NCI-H128 (cell line): ENCODE results near the gene SIL1.
"Not testable (repeated sequence)": the region's sequence is repeated elsewhere in the genome, so short reads cannot be mapped to it uniquely, and the experiment has no call there.

ENCODE experiments used
- DNase-seq: peaks from one replicate; lab custom pipeline; 2025; ENCODE audit not compliant: unreplicated experiment; lab: John Stamatoyannopoulos, UW

Gene SIL1

DNA sequence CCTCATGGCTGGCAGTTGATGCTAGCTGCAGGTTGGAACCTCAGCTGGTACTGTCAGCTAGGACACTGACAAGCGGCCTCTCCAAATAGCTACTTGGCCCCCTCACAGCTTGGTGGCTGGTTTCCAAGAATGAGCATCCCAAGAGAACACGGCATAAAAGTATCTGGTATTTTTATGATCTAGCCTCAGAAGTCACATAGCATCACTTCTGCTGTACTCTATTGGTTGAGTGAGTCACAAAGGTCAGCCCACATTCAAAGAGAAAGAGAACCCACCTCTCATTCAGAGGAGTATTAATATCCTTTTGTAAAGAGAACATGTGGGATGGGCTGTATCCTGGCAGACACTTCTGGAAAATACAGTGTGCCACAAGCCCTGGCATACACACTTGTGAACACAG lies 6.0 kb upstream of the SIL1 start:
- no peak for DNase-seq

DNA sequence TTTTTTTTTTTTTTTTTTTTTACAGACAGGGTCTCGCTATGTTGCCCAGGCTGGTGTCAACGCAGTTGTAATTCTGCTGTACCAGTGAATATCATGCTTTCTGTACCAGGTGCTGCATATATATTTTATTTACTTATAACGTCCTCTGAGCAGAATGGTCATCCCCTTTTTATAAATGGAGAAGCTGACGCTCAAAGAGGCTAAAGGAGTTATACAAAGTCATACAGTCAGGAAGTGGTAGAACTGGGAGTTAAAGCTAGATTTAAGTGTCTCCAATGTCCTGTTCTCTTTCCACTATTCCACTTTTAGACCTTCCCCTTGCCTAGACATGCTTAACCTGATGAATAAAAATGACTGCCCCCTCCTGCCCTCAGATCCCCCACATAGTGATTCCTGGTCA lies 1.2 kb upstream of the SIL1 start:
- no peak for DNase-seq

DNA sequence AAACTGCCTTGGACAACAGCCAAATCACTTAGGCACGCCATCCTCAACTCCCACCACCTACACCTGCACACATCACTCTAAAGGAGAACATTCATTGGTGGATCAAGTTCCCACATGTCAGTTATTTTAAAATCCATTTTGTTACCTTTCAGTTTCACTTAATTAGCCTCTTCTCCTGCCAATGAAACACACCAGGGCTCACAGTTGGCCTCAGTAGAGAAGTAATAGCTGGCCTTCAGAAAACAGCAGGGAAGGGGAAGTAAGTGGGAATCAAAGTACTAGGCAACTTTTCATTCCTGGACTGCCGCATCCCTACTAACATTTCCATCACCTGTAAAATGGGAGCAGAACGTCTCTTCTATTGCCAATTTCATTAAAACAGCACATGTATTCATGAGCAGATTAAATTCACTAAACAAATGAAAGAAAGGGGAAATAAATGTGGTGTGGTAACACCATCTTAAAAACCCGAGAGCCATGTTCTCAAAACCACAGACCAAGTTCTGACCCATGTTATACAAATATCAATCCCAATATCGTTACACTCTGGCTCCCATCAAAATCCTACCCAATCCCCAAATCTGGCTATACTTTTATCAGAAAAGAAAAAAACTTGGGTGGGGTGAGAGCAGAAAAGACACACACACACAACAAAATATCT lies 1.7 kb downstream of the SIL1 start:
- no peak for DNase-seq

DNA sequence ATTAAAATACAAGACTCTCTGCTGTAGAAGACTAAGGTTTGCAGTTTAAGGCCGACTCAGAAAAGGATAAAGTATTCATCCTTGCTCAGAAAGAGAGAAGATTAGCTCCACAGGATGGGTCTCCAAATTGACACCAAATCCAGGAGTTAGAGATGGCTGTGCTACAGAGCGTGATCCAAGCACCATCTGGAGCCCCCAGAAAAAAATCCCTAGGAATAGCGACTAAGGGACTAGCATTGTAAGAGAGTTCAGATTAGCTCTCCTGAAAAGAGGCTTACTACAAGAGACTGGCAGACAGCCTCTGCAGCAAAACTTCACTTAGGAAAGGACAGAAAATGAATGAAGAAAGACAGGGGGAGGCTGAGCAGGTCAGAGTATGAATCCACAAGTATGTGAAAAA lies 3.7 kb downstream of the SIL1 start:
- DNase-seq = no peak

DNA sequence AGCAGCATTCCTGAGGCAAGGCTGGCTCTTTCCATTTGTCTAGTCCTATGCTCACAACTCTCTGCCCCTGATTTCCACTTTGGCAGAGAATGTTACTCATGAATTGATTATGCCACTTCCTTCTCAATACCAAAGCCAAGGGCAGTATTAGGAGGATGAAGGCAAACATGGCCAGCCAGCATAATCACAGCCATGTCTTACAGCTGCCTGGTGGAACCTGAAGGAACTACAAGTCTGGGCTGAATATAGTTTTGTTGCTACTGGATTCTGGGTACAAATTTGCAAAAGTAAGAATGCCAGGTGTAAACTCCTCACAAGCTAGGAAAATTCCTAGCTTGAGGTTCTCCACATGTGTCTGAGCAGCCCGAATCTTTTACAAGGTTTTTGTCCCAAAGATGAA lies 4.2 kb downstream of the SIL1 start:
- DNase-seq = no peak

DNA sequence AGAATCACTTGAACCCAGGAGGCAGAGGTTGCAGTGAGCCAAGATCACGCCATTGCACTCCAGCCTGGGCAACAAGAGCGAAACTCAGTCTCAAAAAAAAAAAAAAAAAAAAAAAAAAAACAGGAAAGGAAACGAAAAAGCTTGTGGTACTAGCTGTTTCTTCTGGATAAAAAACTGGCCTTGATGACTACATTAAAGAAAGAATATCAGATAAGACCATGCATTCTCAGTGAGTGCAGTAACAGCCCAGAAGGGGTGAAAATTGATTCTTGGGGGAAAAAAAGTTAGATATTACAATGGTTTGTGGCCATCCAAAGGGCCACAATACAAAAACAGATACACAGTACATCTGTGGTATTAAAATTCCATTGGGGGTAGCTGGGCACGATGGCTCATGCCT lies 5.3 kb downstream of the SIL1 start:
- DNase-seq = not testable (repeated sequence)

DNA sequence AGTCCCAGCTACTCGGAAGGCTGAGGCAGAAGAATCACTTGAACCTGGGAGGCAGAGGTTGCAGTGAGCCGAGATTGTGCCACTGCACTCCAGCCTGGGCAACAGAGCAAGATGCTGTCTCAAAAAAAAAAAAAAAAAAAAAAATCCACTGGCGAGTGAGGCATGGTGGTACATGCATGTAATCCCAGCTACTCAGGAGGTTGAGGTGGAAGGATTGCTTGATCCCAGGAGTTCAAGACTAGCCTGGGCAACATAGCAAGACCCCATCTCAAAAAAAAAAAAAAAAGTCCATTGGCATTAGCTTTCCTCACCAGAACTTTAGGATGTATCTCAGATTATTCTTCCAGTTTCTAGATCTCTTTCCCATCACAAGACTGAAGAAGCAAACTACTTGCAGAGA lies 6.2 kb downstream of the SIL1 start:
- DNase-seq = not testable (repeated sequence)

DNA sequence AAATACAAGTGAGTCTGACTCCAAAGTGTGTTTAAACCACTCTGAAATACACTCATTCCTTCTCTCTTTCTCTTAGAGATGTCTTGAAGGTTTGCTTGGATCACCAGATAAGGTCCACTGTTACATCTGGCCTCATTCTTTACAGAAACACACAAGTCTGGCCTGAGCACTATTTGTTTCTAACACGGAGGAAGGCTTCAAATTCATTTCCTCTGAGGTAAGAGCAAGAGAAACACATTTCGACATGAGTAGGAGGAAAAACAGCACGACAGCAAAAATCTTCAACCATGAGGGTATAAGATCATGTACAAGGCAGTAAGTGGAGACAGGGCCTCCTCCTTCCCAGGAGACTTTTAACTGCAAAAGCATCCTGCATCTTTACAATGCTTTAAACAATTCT lies 8.0 kb downstream of the SIL1 start:
- DNase-seq = no peak

DNA sequence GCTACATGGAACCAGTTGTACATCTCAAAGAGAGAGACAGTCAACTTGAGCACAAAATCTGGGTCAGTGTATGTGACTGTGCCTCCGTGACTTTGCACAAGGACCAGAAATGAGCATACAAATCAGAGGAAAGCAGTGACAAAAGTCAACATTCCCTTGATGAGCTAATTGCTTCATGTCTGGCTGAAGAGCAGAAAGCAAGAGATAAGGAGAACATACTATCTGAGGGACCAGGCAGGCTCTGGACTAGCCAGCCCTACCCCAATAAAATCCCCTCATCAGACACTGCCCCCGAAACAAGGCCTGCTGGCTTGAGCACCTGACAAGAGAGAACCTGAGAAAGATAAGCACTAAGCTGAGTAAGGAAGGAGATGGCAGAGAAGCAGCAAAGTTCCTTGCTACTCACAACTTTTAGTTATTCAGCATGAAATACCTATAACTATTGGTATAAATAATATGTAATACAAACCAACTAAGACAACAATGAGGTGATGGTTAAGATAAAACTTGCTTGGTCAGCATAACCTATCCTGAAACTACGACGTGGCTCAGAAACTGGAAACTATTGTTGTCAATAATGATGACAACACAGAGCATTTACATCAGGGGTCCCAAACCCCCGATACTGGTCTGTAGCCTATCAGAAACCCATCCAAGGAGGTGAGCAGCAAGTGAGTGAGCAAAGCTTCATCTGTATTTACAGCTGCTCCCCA lies 9.5 kb downstream of the SIL1 start:
- no peak for DNase-seq

DNA sequence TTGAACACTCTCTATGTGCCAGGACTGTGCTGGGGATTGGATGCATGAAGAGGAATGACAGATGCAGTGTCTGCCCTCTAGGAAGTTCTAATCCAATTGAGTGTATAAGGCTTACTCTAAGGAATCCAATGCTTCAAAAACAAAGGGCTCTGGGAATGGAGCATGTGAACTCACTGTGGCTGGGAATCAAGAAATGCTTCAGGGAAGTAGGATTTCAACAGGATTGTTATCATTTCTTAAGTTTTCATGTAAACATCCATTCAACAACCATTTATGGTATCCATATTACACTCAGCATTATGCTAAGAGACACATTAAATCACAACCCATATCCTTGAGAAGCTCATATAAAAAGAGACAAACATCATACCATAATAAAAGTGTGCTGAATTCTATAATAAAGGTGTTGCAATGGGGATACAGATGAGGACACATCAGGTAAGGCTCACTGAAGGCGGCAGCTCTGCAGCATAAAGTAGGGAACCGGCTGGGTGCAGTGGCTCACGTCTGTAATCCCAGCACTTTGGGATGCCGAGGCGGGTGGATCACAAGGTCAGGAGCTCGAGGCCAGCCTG lies 11.3 kb downstream of the SIL1 start:
- no peak for DNase-seq

DNA sequence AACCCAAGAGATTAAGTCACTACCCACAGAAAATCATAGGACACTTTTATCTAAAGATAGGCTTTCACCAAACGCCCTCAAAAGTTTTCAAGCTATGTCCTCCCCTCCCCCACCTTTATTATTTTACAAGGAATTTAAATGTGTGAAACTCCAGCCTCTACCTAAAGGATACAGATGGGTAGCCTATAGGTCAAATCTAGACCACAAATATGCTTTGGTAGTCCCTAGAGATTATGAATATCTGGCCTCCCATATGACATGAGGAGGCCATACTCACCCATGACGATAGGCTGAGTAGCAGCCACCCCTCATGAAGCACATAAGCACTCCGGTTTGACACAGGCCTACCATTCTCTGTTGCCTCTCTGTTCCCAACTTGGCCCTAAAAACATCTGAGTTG lies 11.9 kb downstream of the SIL1 start:
- no peak for DNase-seq

DNA sequence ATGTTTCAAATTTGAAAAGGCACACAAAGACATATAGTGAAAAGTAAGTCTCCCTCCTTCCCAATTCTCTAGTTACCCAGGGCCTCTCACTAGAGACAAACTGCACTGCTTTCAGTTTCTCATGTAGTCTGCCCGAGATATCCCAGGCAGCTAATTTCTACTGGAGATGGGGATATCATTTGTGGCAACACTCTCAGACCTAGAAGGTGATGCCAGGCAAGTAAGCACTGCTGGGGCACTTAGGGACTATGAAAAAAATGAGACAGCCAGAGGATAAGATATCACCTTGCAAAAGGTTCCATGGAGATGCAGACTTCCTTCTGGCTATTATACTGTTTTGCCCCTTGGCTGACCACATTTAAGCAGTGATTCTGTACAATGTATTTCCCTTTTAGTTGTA lies 12.6 kb downstream of the SIL1 start:
- no peak for DNase-seq

DNA sequence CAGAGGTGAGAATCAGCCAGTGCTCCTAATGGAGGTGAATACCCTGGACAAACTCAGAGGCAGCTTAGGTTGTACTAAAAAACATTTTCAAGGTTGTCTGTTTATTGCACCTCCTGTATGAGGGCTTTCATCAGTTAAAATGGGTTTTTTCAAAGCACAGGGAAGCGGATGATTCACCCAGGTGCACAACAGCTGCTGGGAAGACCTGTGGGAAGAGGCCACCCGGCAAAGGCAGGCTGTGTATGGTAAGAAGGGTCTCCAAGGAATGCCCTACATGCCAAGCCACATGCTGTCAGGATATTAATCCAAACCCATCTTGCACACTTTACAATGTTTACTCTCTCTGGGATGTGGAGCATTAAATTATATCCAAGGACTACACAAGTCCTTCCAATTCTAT lies 14.7 kb downstream of the SIL1 start:
- DNase-seq = no peak

DNA sequence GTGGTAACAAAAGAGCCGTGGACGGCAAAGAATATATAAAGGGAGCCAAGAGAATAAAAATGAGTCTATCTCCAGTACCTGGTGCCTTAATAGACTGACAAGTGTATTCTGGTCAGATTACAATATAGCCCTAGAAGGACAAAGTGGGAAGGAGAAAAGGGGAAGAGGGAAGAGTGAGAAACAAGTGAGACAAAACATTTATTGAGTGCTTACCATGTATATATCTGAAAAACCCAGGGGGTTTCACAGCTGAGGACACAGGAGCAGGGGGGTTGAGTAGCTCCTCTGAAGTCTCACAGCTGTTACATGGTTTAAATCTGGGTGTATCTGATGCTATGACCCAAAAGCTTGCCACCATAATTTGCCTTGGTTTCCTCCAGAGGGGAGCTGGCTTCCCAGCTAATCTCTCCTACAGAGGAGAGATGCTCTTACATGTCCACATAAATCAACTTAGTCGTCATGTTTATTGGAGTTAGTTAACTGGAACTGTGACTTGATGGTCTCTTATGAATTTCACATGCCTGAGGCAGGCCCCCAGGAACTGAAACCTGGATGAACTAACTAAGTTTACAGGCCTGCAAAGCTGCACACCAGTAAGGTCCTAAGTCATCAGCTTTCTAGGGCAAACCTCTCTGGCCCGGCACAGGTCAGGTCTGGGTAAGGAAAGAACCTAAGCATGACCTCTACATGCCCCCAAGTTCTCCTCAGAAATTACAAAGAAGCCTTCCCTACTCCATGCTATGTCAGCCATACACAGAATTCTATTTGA lies 15.5 kb downstream of the SIL1 start:
- no peak for DNase-seq

DNA sequence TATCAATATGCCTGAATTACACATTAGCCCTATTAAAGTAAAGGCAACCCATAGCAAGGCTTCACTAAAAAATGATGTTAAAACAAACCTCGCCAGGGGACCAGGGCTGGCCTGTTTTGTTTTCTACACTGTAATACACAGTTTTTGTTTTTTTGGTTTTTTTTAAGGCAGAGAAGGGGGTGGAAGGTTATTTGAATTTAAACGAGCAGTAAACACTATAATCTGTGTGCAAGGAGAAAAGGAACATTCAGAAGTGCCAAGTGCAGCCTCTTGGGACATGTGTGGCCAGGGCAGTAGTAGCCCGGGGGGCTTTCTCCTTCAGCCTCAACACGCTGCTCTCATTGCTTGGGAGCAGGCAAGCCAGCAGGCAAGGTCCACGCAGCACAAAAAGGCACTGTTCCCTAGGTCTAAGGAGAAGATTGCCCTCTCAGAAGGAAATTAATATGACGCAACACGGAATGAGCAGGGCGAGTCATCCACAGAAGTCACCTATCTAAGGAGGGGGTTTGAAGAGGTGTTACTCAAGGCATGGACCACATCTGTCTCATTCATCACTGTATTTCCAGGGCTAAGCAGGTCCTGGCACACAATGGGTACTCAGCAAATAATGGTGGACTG lies 16.2 kb downstream of the SIL1 start:
- DNase-seq = no peak

DNA sequence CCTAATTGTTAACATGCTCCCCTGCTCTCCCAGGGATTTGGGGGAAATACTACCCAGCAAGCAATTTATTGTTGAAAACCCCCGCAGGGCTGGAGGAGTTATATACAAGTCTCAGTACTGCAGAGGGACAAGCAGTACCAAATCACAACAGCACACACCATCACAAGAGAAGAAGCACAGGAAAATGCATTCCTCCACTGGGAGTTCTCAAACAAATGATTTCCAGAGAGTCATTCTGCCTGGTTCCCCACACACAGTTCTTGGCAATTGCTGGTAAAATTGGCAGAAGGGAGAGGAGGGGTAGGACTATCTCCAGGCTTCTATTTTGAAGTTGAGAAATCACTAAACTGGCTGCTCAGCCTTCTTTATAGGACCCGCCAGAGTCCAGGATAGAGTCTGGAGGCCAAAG lies 16.8 kb downstream of the SIL1 start:
- DNase-seq = no peak

DNA sequence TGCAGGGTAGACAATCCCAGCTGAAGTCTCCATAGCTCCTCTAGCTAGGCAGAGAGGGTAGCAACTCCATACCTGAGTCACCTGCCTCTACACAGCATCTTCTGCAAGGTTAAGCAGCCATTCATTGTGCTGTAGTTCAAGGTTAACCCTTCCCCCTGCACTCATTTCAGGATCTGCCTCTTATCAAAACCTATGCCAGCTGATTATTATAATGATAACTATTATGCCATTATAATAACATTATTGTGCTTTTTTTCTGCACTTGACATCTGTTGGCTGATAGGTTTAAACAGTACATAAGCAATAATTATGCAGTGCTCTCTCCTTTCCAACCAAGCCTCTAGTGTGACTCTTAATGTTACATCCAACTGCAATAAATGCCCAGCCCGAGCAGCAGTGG lies 17.3 kb downstream of the SIL1 start:
- no peak for DNase-seq

DNA sequence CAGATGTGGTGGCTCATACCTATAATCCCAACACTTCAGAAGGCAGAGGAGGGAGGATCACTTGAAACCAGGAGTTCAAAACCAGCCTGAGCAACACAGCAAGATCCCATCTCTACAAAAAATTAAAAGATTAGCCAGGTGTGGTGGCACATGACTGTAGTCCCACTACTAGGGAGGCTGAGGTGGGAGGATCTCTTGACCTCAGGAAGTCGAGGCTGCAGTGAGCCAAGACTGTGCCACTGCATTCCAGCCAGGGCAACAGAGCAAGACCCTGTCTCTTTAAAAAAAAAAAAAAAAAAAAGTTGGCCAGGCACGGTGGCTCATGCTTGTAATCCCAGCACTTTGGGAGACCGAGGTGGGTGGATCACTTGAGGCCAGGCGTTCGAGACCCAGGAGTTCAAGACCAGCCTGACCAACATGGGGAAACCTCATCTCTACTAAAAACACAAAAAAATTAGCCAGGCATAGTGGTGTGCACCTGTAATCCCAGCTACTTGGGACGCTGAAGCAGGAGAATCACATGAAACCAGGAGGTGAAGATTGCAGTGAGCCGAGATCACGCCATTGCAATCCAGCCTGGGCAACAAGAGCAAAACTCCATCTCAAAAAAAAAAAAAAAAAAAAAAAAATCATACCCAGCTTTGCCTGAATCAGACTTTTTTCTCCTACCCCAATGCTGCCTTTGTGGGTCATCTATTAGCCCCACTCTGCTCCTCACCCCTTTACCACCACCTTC lies 18.2 kb downstream of the SIL1 start:
- DNase-seq = not testable (repeated sequence)

DNA sequence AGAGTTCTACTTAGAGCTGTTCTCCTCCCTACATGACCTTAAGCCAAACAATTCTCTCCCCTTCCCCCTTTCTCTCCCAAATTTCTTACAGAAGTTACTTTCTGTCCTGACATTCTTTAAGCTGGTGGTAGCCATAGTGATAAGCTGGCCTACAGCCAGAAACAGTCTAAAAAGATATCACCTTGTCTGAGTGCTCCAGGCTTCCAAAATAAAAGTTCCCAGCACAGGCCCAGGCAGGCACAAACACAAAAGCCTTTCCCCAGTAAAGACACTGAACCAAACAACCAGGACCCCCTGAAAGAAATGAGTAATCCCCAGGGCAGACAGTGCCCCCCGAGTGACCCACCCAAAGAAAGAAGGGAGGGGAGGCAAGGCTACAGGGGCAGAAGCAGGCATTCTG lies 19.2 kb downstream of the SIL1 start:
- no peak for DNase-seq

DNA sequence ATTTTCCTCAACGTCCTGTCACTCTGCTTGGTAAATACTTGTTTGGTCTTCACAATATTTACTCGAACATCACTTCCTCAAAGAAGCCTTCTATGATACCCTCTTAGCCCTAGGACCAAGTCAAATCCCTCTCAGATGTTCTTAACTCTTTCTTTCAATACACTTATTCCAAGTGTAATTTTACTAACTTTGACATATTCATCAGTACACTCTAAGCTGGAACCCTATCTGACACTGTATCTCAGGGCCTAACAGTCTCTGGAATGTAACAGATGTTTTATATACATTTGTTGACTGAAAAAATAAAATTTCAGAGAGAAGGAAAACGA lies 19.6 kb downstream of the SIL1 start:
- DNase-seq = no peak
